ENCODE data around the gene WFIKKN1. TPM values are rescaled to one million over a fixed set of nuclear protein-coding genes. Genes with fewer than 3 reads are reported as not detected.

WFIKKN1 gene
- total and polyA plus RNA-seq, 10 donors: 0.15 to 1.8 (median 0.94) TPM

DNA sequence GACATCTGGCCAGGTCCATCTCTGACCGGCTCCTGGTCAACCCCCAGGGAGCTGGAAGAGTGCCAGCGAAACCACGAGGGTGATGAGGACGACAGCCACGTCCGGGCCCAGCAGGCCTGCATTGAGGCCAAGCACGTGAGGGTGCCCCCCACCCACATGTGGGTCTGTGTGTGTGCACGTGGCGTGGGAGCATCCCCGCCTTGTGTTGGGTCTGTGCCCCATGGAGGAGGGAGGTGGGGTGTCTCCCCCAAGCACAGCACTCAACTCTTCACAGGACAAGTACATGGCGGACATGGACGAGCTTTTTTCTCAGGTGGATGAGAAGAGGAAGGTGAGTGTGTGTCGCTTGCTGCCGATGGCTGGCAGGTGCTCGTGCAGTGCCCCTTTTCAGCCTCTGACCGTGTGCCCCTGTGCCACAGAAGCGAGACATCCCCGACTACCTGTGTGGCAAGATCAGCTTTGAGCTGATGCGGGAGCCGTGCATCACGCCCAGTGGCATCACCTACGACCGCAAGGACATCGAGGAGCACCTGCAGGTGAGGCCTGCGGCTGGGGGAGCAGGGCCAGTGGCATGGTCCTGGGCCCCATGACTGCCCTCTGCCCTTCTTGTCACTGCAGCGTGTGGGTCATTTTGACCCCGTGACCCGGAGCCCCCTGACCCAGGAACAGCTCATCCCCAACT lies 51.1 kb downstream of the WFIKKN1 start:
- intact Hi-C loops (cut with DNase I; ENCODE audit: low total_unique reads): no loop called here
- TF ChIP-seq POLR2A (IDR thresholded peaks at IDR 0.05) (no peak), POLR2AphosphoS5 (IDR thresholded peaks at IDR 0.05) (peak in 1 of 3 donors; percentile 36)
- WGBS, 5 donors: 78 to 86% (median 79%) methylated on average over 15 to 28 of the region's 28 CpGs
- Histone ChIP-seq H3K4me1 (peaks cover 30 to 84% (median 70%) of the 10 kb centered on the region in 6 donors), H3K4me3 (peak overlapping the region in 3 of 8 donors; percentile 73 to 86 (median 77)), H3K9me3 (no peaks in the 10 kb centered on the region), H3K36me3 (peaks cover 0 to 43% (median 25%) of the 10 kb centered on the region in 6 donors), H3K27ac (peak overlapping the region in 2 of 8 donors; percentile 95 to 97), H3K27me3 (replicated peaks in 1 of 7) (peaks cover 0 to 13% (median 4%) of the 10 kb centered on the region in 7 donors)
- no peak for DNase-seq

DNA sequence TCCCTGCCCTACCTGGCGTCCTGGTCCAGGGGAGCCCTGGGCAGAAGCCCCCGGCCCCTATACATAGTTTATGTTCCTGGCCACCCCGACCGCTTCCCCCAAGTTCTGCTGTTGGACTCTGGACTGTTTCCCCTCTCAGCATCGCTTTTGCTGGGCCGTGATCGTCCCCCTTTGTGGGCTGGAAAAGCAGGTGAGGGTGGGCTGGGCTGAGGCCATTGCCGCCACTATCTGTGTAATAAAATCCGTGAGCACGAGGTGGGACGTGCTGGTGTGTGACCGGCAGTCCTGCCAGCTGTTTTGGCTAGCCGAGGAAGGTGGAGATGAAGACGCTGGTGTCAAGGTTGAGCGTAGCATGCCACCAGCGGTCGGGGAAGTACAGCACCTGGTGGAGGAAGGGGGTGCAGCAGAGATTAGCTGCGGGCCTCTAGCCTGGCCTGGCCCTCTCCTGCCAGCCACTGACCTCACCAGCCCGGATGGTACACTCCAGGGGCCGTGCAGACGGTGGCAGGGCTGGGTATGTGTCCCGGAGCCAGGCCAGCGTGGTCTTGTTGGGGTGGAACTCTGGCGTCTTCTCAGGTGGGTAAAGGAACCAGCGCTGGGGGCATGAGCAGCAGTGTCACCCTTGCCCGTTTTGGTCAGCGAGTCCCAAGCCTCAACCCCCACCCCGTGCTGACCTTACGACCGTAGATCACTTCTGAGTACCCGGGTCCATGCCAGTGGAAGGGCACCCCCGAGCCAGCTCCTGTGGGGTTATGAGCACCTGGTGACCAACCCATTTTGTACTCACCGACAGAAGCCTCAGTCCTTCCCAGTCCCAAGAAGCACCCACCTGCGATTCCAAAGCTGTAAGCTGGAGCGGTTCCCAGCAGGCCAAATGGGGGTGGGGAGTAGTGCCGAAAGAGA lies 52.0 kb downstream of the WFIKKN1 start:
- Histone ChIP-seq H3K4me1 (peaks cover 30 to 81% (median 68%) of the 10 kb centered on the region in 6 donors), H3K27me3 (replicated peaks in 1 of 7) (peaks cover 0 to 4% (median 0%) of the 10 kb centered on the region in 7 donors), H3K9me3 (no peaks in the 10 kb centered on the region), H3K36me3 (peaks cover 0 to 51% (median 32%) of the 10 kb centered on the region in 6 donors), H3K27ac (peak overlapping the region in 1 of 8 donors; percentile 90), H3K4me3 (peak overlapping the region in 4 of 8 donors; percentile 73 to 93 (median 83))
- intact Hi-C loops (cut with DNase I; ENCODE audit: low total_unique reads): no loop called here
- WGBS, 5 donors: 83 to 93% (median 89%) methylated on average over 35 to 36 of the region's 36 CpGs
- TF ChIP-seq POLR2A (IDR thresholded peaks at IDR 0.05) (no peak), POLR2AphosphoS5 (IDR thresholded peaks at IDR 0.05) (peak in 1 of 3 donors; percentile 17)
- TF ChIP-seq, protein P1, sequence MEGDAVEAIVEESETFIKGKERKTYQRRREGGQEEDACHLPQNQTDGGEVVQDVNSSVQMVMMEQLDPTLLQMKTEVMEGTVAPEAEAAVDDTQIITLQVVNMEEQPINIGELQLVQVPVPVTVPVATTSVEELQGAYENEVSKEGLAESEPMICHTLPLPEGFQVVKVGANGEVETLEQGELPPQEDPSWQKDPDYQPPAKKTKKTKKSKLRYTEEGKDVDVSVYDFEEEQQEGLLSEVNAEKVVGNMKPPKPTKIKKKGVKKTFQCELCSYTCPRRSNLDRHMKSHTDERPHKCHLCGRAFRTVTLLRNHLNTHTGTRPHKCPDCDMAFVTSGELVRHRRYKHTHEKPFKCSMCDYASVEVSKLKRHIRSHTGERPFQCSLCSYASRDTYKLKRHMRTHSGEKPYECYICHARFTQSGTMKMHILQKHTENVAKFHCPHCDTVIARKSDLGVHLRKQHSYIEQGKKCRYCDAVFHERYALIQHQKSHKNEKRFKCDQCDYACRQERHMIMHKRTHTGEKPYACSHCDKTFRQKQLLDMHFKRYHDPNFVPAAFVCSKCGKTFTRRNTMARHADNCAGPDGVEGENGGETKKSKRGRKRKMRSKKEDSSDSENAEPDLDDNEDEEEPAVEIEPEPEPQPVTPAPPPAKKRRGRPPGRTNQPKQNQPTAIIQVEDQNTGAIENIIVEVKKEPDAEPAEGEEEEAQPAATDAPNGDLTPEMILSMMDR (IDR thresholded peaks at IDR 0.05 in 8 of 11, conservative IDR thresholded peaks at IDR 0.05 in 3 of 11): no peak
- no peak for DNase-seq

DNA sequence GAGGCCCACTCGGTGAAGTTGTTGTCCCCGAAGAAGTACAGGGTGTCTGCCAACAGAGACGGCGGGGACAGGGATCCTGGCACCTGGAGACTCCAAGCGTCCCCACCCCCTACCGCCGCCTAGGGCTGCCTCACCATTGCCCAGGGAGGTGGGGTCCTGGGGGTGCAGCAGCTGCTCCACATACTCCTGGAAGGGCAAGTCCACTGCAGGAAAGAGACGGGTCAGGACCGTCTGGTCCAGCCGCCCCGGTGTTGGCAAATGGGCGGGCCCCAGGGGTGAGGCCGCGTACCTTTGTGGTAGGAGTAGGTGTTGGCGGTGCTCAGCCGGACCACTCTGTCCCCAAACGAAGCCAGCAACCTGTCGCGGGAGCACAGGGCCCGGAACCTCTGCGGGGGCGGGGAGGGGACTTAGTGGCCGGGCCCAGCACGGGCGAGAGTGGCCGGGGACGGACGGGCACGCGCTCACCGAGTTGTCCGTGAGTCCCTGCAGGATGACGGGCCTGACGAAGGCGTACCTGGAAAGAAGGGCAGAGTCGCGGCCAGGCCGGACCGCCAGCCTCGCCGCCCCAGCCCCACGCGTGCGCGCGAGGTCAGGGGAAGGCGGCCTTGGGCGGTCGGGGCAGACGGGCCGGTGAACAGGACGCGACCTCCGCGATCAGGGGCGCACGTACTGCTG lies 52.7 kb downstream of the WFIKKN1 start:
- 24 to 41% (median 26%) methylated on average over 18 to 57 of the region's 57 CpGs for WGBS, 5 donors
- intact Hi-C loops (cut with DNase I; ENCODE audit: low total_unique reads): no loop called here
- no peaks in the 10 kb centered on the region for H3K27me3 ChIP-seq (replicated peaks in 1 of 7)
- peak overlapping the region; percentile 56 to 93 (median 74) for H3K4me3 ChIP-seq
- no peaks in the 10 kb centered on the region for H3K9me3 ChIP-seq
- no peak for DNase-seq
- H3K27ac ChIP-seq: peak overlapping the region; percentile 71 to 93 (median 86)
- H3K36me3 ChIP-seq: peaks cover 0 to 56% (median 32%) of the 10 kb centered on the region in 6 donors
- no peak for TF ChIP-seq POLR2A (IDR thresholded peaks at IDR 0.05)
- peak in 1 of 3 donors; percentile 31 for TF ChIP-seq POLR2AphosphoS5 (IDR thresholded peaks at IDR 0.05)
- H3K4me1 ChIP-seq: peaks cover 30 to 87% (median 73%) of the 10 kb centered on the region in 6 donors

Other genes starting within 250 kb of the WFIKKN1 start
- 10 to 100 TPM; 35.7 to 63.2 (median 51.0) TPM for gene PGAP6, start 249.0 kb upstream of the WFIKKN1 start, total RNA-seq
- gene PGAP6, start 249.0 kb upstream of the WFIKKN1 start, polyA plus RNA-seq: 10 to 100 TPM; 19.5 to 40.6 (median 32.2) TPM
- 10 to 100 TPM; 27.3 to 71.4 (median 50.0) TPM for gene NME4, start 233.8 kb upstream of the WFIKKN1 start, total RNA-seq
- gene NME4, start 233.8 kb upstream of the WFIKKN1 start, polyA plus RNA-seq: 10 to 100 TPM; 43.4 to 75.8 (median 67.7) TPM
- 10 to 100 TPM in 5 of 7 donors, 1 to 10 TPM in 2; 8.9 to 14.8 (median 11.7) TPM for gene DECR2, start 229.1 kb upstream of the WFIKKN1 start, total RNA-seq
- 10 to 100 TPM in 2 of 3 donors, 1 to 10 TPM in 1; 9.1 to 19.5 (median 14.1) TPM for gene DECR2, start 229.1 kb upstream of the WFIKKN1 start, polyA plus RNA-seq
- 10 to 100 TPM; 33.8 to 52.7 (median 40.6) TPM for gene RAB11FIP3, start 205.3 kb upstream of the WFIKKN1 start, total RNA-seq
- 10 to 100 TPM; 12.3 to 27.1 (median 14.3) TPM for gene RAB11FIP3, start 205.3 kb upstream of the WFIKKN1 start, polyA plus RNA-seq
- gene CAPN15, start 103.3 kb upstream of the WFIKKN1 start, total RNA-seq: 10 to 100 TPM; 48.1 to 71.7 (median 63.9) TPM
- gene CAPN15, start 103.3 kb upstream of the WFIKKN1 start, polyA plus RNA-seq: 10 to 100 TPM; 25.8 to 65.0 (median 36.4) TPM
- not detected for gene PRR35, start 70.6 kb upstream of the WFIKKN1 start, total RNA-seq
- not detected for gene PRR35, start 70.6 kb upstream of the WFIKKN1 start, polyA plus RNA-seq
- gene NHLRC4, start 64.0 kb upstream of the WFIKKN1 start, total RNA-seq: 1 to 10 TPM; 1.5 to 8.8 (median 4.5) TPM
- 1 to 10 TPM; 2.7 to 4.7 (median 3.6) TPM for gene NHLRC4, start 64.0 kb upstream of the WFIKKN1 start, polyA plus RNA-seq
- 10 to 100 TPM; 36.1 to 42.7 (median 39.2) TPM for gene PIGQ, start 61.0 kb upstream of the WFIKKN1 start, total RNA-seq
- 10 to 100 TPM; 20.7 to 70.5 (median 42.2) TPM for gene PIGQ, start 61.0 kb upstream of the WFIKKN1 start, polyA plus RNA-seq
- 10 to 100 TPM; 12.9 to 21.6 (median 15.3) TPM for gene RAB40C, start 40.9 kb upstream of the WFIKKN1 start, total RNA-seq
- gene RAB40C, start 40.9 kb upstream of the WFIKKN1 start, polyA plus RNA-seq: 10 to 100 TPM in 2 of 3 donors, 1 to 10 TPM in 1; 8.1 to 20.9 (median 11.0) TPM
- 10 to 100 TPM; 39.6 to 78.4 (median 46.0) TPM for gene METTL26, start 5.3 kb downstream of the WFIKKN1 start, total RNA-seq
- 100 to 1,000 TPM; 114 to 165 (median 133) TPM for gene METTL26, start 5.3 kb downstream of the WFIKKN1 start, polyA plus RNA-seq
- 10 to 100 TPM; 23.6 to 45.8 (median 36.1) TPM for gene MCRIP2, start 10.8 kb downstream of the WFIKKN1 start, total RNA-seq
- 100 to 1,000 TPM in 1 of 3 donors, 10 to 100 TPM in 2; 56.5 to 106 (median 80.8) TPM for gene MCRIP2, start 10.8 kb downstream of the WFIKKN1 start, polyA plus RNA-seq
- 10 to 100 TPM in 6 of 7 donors, 1 to 10 TPM in 1; 7.9 to 30.2 (median 16.7) TPM for gene WDR90, start 18.4 kb downstream of the WFIKKN1 start, total RNA-seq
- 10 to 100 TPM; 10.3 to 25.1 (median 22.1) TPM for gene WDR90, start 18.4 kb downstream of the WFIKKN1 start, polyA plus RNA-seq
- 100 to 1,000 TPM in 5 of 7 donors, 10 to 100 TPM in 2; 71.3 to 152 (median 131) TPM for gene RHOT2, start 37.1 kb downstream of the WFIKKN1 start, total RNA-seq
- 100 to 1,000 TPM; 139 to 309 (median 245) TPM for gene RHOT2, start 37.1 kb downstream of the WFIKKN1 start, polyA plus RNA-seq
- 1 to 10 TPM in 2 of 7 donors, under 1 TPM in 5; 0.37 to 2.0 (median 0.69) TPM for gene RHBDL1, start 44.7 kb downstream of the WFIKKN1 start, total RNA-seq
- gene RHBDL1, start 44.7 kb downstream of the WFIKKN1 start, polyA plus RNA-seq: under 1 TPM; 0.43 to 0.80 (median 0.61) TPM
- 100 to 1,000 TPM in 1 of 7 donors, 10 to 100 TPM in 6; 68.9 to 101 (median 79.3) TPM for gene STUB1, start 49.4 kb downstream of the WFIKKN1 start, total RNA-seq
- gene STUB1, start 49.4 kb downstream of the WFIKKN1 start, polyA plus RNA-seq: 100 to 1,000 TPM; 102 to 160 (median 107) TPM
- 10 to 100 TPM; 29.2 to 58.7 (median 38.7) TPM for gene JMJD8, start 53.3 kb downstream of the WFIKKN1 start, total RNA-seq
- gene JMJD8, start 53.3 kb downstream of the WFIKKN1 start, polyA plus RNA-seq: 10 to 100 TPM; 24.9 to 32.1 (median 27.2) TPM
- gene WDR24, start 59.4 kb downstream of the WFIKKN1 start, total RNA-seq: 10 to 100 TPM; 12.5 to 17.3 (median 15.5) TPM
- 10 to 100 TPM in 1 of 3 donors, 1 to 10 TPM in 2; 6.5 to 11.4 (median 7.7) TPM for gene WDR24, start 59.4 kb downstream of the WFIKKN1 start, polyA plus RNA-seq
- gene FBXL16, start 74.8 kb downstream of the WFIKKN1 start, total RNA-seq: 1 to 10 TPM in 6 of 7 donors, under 1 TPM in 1; 0.98 to 2.6 (median 2.0) TPM
- gene FBXL16, start 74.8 kb downstream of the WFIKKN1 start, polyA plus RNA-seq: 1 to 10 TPM in 2 of 3 donors, under 1 TPM in 1; 0.48 to 1.1 (median 1.0) TPM
- 10 to 100 TPM in 5 of 7 donors, 1 to 10 TPM in 2; 7.2 to 20.2 (median 12.8) TPM for gene METRN, start 84.1 kb downstream of the WFIKKN1 start, total RNA-seq
- 10 to 100 TPM; 15.6 to 31.9 (median 30.4) TPM for gene METRN, start 84.1 kb downstream of the WFIKKN1 start, polyA plus RNA-seq
- 10 to 100 TPM; 28.6 to 40.9 (median 36.4) TPM for gene ANTKMT, start 90.2 kb downstream of the WFIKKN1 start, total RNA-seq
- 10 to 100 TPM; 49.9 to 77.2 (median 63.4) TPM for gene ANTKMT, start 90.2 kb downstream of the WFIKKN1 start, polyA plus RNA-seq
- gene CCDC78, start 95.5 kb downstream of the WFIKKN1 start, total RNA-seq: 10 to 100 TPM in 1 of 7 donors, 1 to 10 TPM in 6; 2.9 to 11.9 (median 6.3) TPM
- 10 to 100 TPM; 12.0 to 23.7 (median 13.9) TPM for gene CCDC78, start 95.5 kb downstream of the WFIKKN1 start, polyA plus RNA-seq
- 10 to 100 TPM in 6 of 7 donors, 1 to 10 TPM in 1; 7.7 to 25.8 (median 17.6) TPM for gene HAGHL, start 96.1 kb downstream of the WFIKKN1 start, total RNA-seq
- 10 to 100 TPM; 25.7 to 75.8 (median 32.5) TPM for gene HAGHL, start 96.1 kb downstream of the WFIKKN1 start, polyA plus RNA-seq
- gene CIAO3, start 110.0 kb downstream of the WFIKKN1 start, total RNA-seq: 10 to 100 TPM; 24.9 to 60.2 (median 39.5) TPM
- gene CIAO3, start 110.0 kb downstream of the WFIKKN1 start, polyA plus RNA-seq: 10 to 100 TPM; 34.1 to 80.4 (median 37.7) TPM
- gene MSLN, start 129.7 kb downstream of the WFIKKN1 start, total RNA-seq: under 1 TPM in 3 of 7 donors, not detected in 4; 0.32 to 0.70 (median 0.51) TPM
- 1 to 10 TPM in 1 of 3 donors, under 1 TPM in 2; 0.22 to 1.1 (median 0.26) TPM for gene MSLN, start 129.7 kb downstream of the WFIKKN1 start, polyA plus RNA-seq
- gene RPUSD1, start 157.4 kb downstream of the WFIKKN1 start, total RNA-seq: 10 to 100 TPM; 18.8 to 28.7 (median 22.0) TPM
- gene RPUSD1, start 157.4 kb downstream of the WFIKKN1 start, polyA plus RNA-seq: 10 to 100 TPM; 17.9 to 34.2 (median 19.9) TPM
- gene CHTF18, start 157.6 kb downstream of the WFIKKN1 start, total RNA-seq: 10 to 100 TPM in 6 of 7 donors, 1 to 10 TPM in 1; 8.9 to 30.2 (median 18.5) TPM
- gene CHTF18, start 157.6 kb downstream of the WFIKKN1 start, polyA plus RNA-seq: 10 to 100 TPM; 23.6 to 55.0 (median 32.3) TPM
- gene GNG13, start 169.7 kb downstream of the WFIKKN1 start, total RNA-seq: not detected
- not detected for gene GNG13, start 169.7 kb downstream of the WFIKKN1 start, polyA plus RNA-seq

All from spleen (tissue), 11 donors.